GM18511 (cell line): ENCODE measurements around the gene ARL3.
"Not testable (repeated sequence)": the region's sequence is repeated elsewhere in the genome, so short reads cannot be mapped to it uniquely, and the experiment has no call there.

ENCODE experiments used
- ATAC-seq: cut with Tn5 transposase; IDR thresholded peaks from one replicate; pipeline ENCODE4 v1.9.1; 2021; ENCODE audit warnings: mild to moderate bottlenecking, moderate library complexity; ENCODE audit not compliant: unreplicated experiment

The ARL3 gene

GRCh38 chr10:102713814-102714620 is at the start of gene ARL3:
TSS of gene ARL3 (minus strand) at chr10:102714397. CDS start at chr10:102714275, 122 bp downstream.
- ATAC-seq = peak; percentile 79

GRCh38 chr10:102763037-102763607 is 48.9 kb upstream of the ARL3 start:
- no peak for ATAC-seq

DNA sequence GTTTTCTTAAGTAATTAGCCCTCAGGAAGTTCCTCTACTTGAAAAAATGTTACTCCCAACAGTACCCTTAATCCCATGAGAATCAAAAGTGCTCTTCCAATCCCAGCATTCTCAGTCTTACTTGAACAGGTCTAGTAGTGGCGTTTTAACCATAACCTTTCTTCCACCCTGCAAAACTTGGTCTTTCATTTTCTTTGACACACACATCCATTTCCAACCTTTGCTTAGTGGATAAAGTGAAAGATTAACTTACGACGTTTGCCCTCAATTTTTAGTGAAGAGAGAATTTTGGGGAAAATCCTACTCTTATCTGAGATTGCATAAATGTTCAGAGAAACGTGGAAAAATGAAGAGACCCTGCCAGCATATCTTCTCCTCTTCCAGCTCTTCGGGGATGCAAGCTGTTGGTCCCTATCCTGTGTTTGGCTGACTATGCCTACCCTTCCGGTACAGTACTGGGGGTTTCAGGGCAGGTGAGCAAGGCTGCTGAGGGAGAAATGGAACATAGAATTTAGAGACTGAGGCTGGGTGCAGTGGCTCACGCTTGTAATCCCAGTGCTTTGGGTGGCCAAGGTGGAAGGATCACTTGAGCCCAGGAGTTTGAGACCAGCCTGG is 48.3 kb upstream of the ARL3 start:
- ATAC-seq = no peak

GRCh38 chr10:102761981-102762380 is 47.8 kb upstream of the ARL3 start:
- ATAC-seq = no peak

GRCh38 chr10:102759497-102760210 is 45.5 kb upstream of the ARL3 start:
- no peak for ATAC-seq

- not testable (repeated sequence) for ATAC-seq
Measured at GRCh38 chr10:102758933-102759262, 44.7 kb upstream of the ARL3 start.

DNA sequence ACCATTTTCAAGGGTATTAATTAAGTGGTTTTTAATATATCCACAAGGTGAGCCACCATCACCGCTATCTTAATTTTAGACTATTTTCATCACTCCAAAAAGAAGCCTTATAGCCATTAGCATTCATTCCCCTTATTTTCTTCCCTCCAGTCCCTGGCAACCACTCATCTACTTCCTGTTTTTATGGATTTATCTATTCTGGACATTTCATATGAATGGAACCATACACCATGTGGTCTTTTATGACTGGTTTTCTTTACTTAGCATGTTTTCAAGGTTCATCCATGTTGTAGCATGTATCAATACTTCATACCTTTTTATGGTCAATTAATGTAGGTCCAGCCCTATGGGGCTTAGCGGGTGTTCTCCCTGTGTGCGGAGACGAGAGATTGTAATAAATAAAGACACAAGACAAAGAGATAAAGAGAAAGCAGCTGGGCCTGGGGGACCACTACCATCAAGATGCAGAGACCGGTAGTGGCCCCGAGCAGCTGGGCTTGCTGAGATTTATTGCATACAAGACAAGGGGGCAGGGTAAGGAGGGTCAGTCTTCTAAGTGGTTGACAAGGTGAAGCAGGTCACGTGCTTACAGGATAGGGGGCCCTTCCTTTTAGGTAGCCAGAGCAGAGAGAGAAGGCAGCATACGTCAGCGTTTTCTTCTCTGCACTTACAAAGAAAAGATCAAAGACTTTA is 44.2 kb upstream of the ARL3 start:
- no peak for ATAC-seq

- no peak for ATAC-seq
Measured at GRCh38 chr10:102757323-102757722, 43.1 kb upstream of the ARL3 start.

- no peak for ATAC-seq
Measured at GRCh38 chr10:102753718-102754117, 39.5 kb upstream of the ARL3 start.

- ATAC-seq = no peak
Measured at GRCh38 chr10:102752934-102753664, 38.9 kb upstream of the ARL3 start.

GRCh38 chr10:102752266-102752930 is 38.2 kb upstream of the ARL3 start:
- ATAC-seq = no peak

DNA sequence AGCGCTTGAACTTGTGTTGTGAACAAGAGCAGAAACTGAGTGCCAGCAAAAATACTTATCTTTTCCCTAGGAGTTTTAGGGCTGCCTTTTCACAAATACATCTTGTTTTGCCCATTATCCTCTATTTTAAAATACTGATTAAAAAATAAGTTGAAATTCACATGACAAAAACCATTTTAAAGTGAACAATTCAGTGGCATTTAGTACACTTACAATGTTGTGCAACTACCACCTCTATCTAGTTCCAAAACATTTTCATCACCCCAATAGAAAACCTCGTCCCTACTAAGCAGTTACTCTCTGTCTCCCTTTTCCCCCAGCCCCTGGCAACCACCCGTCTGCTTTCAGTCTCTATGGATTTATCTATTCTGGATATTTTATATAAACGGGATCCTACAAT is 31.0 kb upstream of the ARL3 start:
- no peak for ATAC-seq

DNA sequence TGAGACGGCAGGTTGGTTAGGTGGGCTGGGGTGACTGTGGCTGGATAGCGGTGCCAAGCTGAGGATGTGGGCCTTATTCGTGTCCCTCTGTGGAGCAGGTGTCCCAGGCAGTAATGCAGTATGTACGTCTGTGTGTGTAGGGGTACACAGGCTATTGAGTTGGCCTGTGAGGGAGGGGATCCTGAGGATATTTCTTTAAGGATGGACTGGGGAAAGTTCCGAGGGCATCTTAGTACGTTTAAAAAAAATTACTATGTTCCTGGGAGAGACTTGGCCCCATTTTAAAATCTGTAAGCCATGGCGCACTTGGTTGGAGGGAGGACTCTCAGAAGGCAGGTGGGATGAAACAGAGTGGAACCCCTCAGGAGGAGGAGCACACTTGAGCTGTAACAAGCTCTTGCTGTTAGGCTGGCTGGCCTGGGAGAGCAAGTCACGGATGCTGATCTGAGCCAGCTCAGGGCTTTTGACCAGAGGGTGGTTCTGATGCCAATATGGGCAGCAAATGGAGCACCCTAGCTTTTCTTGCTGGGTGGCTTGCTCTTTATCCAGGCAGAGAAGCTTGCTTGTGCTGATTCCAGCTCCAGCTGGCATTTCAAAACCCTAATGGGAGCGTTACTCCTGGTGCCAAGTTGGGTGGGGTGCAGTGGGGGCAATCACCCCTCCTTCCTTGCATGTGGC is 30.3 kb upstream of the ARL3 start:
- peak; percentile 14 for ATAC-seq

DNA sequence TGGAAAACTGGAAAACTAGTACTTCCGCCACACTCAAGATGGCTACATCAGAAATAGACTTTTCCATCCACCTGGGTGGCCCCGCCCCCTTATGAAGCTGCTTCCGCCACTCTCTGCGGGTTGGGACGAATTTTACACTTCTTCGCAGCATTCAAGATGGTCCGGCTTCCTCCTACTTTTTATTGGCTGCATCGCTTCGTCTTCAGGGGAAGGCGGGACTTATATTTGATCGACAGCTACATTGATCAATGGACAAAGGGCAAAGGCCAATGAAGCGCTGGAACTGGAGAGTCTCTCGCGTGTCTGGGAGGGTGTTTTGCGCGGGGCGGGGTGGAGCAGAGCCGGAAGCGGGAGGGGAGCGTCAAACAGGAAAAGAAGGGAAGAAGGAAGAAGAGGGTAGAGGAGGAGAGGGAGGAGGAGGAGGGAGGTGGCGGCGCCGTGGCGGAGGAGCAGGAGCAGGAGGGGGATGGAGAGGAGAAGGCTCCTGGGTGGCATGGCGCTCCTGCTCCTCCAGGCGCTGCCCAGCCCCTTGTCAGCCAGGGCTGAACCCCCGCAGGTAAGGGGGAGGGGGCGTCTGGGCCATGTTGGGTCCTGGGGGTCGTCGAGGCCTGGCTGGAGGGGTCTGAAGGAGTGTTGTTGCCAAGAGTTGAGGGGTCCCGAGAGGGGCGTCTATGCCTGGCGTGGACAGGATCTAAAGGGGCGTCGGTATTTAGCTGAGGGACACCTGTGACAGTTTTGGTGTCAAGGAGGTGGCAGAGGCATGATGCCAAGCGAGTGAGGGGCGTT is 29.6 kb upstream of the ARL3 start, which contains the start of gene WBP1L:
WBP1L (plus strand) TSS at position 361 of the 786 bp plus-strand sequence; CDS start at position 467, 106 bp downstream.
- peak; percentile 98 for ATAC-seq

- ATAC-seq = peak; percentile 2
Measured at GRCh38 chr10:102743078-102743587, 28.9 kb upstream of the ARL3 start.

- ATAC-seq = not testable (repeated sequence)
Measured at GRCh38 chr10:102742313-102742712, 28.1 kb upstream of the ARL3 start.

DNA sequence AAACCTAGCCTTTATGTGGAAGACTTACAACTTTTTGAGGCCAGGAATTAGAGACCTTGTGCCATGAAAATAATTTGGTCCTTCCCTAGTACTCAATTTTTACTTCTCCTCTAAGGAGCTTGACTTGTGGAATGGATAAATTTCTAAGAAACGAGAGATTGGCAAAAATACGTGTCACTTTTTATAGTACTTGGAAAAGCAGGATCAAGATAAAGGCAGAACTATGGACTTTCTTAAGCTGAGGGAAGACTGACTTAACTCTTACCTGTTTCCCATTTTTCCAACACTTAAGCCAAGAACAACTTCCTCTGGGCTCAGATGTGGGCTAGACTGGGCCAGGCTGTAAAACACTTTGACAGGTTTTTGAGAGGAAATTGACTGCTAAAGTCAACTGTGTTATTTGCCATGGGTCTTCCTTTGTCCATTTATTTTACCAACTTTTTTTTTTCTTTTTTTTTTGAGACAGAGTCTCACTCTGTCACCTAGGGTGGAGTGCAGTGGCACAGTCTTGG is 27.6 kb upstream of the ARL3 start:
- no peak for ATAC-seq

- ATAC-seq = no peak
Measured at GRCh38 chr10:102740229-102740628, 26.0 kb upstream of the ARL3 start.
